VCaP (cell line): ENCODE results near the gene RABGEF1.
"Not testable (repeated sequence)": the region's sequence is repeated elsewhere in the genome, so short reads cannot be mapped to it uniquely, and the experiment has no call there.

Source experiments
- H3K27ac ChIP-seq: fragments of 450-650 bp; 2 replicates; pipeline ENCODE4 v1.5.1; 2017
- TF ChIP-seq, protein P1 (sequence below): fragments of 450-650 bp; conservative IDR thresholded peaks from 2 replicates; pipeline ENCODE4 v1.5.1; 2017; ENCODE audit warnings: mild to moderate bottlenecking, moderate library complexity

The RABGEF1 gene

GRCh38 chr7:66699998-66700397 lies 40.5 kb upstream of the RABGEF1 start:
- TF ChIP-seq, protein P1, sequence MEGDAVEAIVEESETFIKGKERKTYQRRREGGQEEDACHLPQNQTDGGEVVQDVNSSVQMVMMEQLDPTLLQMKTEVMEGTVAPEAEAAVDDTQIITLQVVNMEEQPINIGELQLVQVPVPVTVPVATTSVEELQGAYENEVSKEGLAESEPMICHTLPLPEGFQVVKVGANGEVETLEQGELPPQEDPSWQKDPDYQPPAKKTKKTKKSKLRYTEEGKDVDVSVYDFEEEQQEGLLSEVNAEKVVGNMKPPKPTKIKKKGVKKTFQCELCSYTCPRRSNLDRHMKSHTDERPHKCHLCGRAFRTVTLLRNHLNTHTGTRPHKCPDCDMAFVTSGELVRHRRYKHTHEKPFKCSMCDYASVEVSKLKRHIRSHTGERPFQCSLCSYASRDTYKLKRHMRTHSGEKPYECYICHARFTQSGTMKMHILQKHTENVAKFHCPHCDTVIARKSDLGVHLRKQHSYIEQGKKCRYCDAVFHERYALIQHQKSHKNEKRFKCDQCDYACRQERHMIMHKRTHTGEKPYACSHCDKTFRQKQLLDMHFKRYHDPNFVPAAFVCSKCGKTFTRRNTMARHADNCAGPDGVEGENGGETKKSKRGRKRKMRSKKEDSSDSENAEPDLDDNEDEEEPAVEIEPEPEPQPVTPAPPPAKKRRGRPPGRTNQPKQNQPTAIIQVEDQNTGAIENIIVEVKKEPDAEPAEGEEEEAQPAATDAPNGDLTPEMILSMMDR = no peak
- no peak overlapping the region for H3K27ac ChIP-seq

- no peak overlapping the region for H3K27ac ChIP-seq
- TF ChIP-seq, protein P1 = no peak
Measured at GRCh38 chr7:66700633-66701131, 39.9 kb upstream of the RABGEF1 start.

DNA sequence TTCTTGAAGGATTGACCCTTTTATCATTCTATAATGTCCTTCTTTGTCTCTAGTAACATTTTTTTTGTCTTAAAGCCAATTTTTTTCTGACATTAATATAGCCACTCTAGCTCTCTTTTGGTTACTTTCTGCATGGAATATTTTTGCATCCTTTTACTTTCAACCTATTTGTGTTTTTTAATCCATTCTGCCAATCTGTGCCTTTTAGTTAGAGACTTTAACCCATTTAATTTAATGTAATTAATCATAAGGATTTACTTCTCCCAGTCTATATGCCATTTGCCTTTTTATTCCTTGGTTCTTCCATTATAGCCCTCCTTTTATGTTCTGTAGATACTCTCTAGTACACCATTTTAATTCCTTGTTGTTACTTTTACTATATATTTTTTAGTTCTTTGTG lies 32.7 kb upstream of the RABGEF1 start:
- H3K27ac ChIP-seq = no peak overlapping the region
- TF ChIP-seq, protein P1 = no peak

GRCh38 chr7:66710752-66711151 lies 29.8 kb upstream of the RABGEF1 start:
- H3K27ac ChIP-seq = not testable (repeated sequence)

DNA sequence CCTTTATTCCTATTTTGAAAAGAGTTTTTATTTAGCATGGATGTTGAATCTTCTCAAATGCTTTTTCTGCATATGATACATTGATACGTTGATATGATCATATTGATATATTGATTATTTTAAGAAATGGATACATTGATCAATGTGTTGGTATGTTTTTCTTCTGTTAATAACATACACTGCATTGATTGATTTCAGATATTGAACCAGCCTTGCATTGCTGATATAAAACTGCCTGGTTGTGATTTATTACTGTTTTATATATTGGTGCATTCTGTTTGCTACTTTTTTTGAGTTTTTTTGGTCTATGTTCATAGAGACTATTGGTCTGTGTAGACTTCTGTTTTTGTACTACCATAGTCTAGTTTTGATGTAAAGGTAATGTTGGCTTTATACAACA lies 26.8 kb upstream of the RABGEF1 start:
- no peak overlapping the region for H3K27ac ChIP-seq
- TF ChIP-seq, protein P1 = no peak

GRCh38 chr7:66716634-66717033 lies 23.9 kb upstream of the RABGEF1 start:
- H3K27ac ChIP-seq = not testable (repeated sequence)

DNA sequence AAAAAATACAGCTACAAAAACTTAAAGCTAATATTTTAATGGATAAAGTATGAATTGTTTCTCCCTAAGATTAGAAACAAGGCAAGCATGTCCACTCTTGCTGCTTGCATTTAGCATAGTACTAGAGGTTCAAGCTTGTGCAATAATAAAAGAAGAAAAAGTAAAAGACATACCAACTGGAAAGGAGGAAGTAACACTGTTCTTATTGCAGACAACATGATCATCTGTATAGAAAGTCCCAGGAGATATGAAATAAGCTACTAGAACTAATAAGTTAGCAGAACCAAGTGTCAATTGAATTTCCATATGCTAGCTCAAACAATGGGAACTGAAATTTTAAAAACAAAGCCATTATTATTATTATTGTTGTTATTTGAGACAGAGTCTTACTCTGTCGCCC lies 20.0 kb upstream of the RABGEF1 start:
- TF ChIP-seq, protein P1 = no peak
- no peak overlapping the region for H3K27ac ChIP-seq

- H3K27ac ChIP-seq = no peak overlapping the region
- TF ChIP-seq, protein P1 = no peak
Measured at GRCh38 chr7:66725843-66726242, 14.7 kb upstream of the RABGEF1 start.

- H3K27ac ChIP-seq = no peak overlapping the region
- TF ChIP-seq, protein P1 = no peak
Measured at GRCh38 chr7:66727058-66727457, 13.5 kb upstream of the RABGEF1 start.
